C4-2B (cell line): ENCODE results near the gene DCLK1.

Experiments used
- CTCF ChIP-seq: fragments of 450-650 bp; conservative IDR thresholded peaks from 2 replicates; pipeline ENCODE4 v1.5.1; 2017; ENCODE audit warnings: mild to moderate bottlenecking
- ZFX ChIP-seq: fragments of 450-650 bp; IDR thresholded peaks from 2 replicates; pipeline ENCODE4 v1.6.1; 2017

- TF ChIP-seq CTCF (no peak), ZFX (no peak)
These were observed 388.0 kb downstream of the DCLK1 start for GRCh38 chr13:35743165-35743564.
